PC-3 (cell line): Measurements from ENCODE around the gene STUM.

Experiments used
- EZH2 ChIP-seq: fragments of 300-600 bp; sonication (generic); IDR thresholded peaks from one replicate; pipeline ENCODE4 v1.6.1; 2017; ENCODE audit warnings: antibody characterized with exemption, mild to moderate bottlenecking, low read length; ENCODE audit not compliant: unreplicated experiment
- TF ChIP-seq, protein P1 (sequence below): fragments of 300-600 bp; sonication (generic); conservative IDR thresholded peaks from 2 replicates; pipeline ENCODE4 v1.5.1; 2017; ENCODE audit warnings: antibody characterized with exemption, low read depth, mild to moderate bottlenecking, low read length

DNA sequence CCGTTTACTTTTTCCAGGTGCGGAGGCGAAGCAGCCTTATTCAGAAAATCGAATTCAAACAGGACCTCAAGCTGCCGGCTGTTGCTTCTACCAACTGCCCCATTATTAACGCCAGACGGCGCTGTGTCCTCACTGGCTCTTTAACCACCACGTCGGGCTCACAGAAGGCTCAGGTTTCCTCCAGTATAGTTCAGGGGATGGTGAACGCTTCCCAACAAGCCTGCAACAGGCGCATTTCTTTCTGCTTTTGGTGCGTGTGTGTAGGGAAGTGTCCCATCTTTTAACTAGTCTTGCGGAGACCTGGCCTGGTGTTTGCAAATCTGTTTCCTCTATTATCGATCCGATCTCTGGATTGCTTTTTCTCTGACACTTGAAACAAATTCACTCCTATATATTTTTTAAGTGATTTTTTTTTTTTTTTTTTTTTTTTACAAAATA lies 791 bp upstream of the STUM start:
- TF ChIP-seq, protein P1, sequence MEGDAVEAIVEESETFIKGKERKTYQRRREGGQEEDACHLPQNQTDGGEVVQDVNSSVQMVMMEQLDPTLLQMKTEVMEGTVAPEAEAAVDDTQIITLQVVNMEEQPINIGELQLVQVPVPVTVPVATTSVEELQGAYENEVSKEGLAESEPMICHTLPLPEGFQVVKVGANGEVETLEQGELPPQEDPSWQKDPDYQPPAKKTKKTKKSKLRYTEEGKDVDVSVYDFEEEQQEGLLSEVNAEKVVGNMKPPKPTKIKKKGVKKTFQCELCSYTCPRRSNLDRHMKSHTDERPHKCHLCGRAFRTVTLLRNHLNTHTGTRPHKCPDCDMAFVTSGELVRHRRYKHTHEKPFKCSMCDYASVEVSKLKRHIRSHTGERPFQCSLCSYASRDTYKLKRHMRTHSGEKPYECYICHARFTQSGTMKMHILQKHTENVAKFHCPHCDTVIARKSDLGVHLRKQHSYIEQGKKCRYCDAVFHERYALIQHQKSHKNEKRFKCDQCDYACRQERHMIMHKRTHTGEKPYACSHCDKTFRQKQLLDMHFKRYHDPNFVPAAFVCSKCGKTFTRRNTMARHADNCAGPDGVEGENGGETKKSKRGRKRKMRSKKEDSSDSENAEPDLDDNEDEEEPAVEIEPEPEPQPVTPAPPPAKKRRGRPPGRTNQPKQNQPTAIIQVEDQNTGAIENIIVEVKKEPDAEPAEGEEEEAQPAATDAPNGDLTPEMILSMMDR = peak; percentile 99
- no peak for TF ChIP-seq EZH2
